ENCODE measurements around the gene SERPINB6. TPM values are rescaled to one million over a fixed set of nuclear protein-coding genes. Genes with fewer than 3 reads are reported as not detected.

SERPINB6 gene
- total RNA-seq, 4 donors from 2014 or later, result 84.9 to 266 (median 203) TPM

GRCh38 chr6:2957696-2958330 is 13.6 kb downstream of the SERPINB6 start:
- intact Hi-C loops (cut with DNase I; ENCODE audit: low total_unique reads), result no loop called here
- DNase-seq, result no peak
- Histone ChIP-seq H3K36me3 (no peaks in the 10 kb centered on the region), H3K4me1 (no peaks in the 10 kb centered on the region), H3K27me3 (no peaks in the 10 kb centered on the region), H3K4me3 (no peak overlapping the region), H3K9me3 (no peaks in the 10 kb centered on the region), H3K27ac (peak overlapping the region; percentile 45 to 49)
- TF ChIP-seq POLR2A (IDR thresholded peaks at IDR 0.05) (no peak), CTCF (IDR thresholded peaks at IDR 0.05) (no peak)

- intact Hi-C loops (cut with DNase I; ENCODE audit: low total_unique reads), result no loop called here
- no peak for TF ChIP-seq CTCF (IDR thresholded peaks at IDR 0.05)
- no peak for TF ChIP-seq POLR2A (IDR thresholded peaks at IDR 0.05)
- no peaks in the 10 kb centered on the region for H3K4me1 ChIP-seq
These were observed 14.3 kb downstream of the SERPINB6 start for GRCh38 chr6:2956930-2957685.

GRCh38 chr6:2953098-2953497 is 18.3 kb downstream of the SERPINB6 start:
- Histone ChIP-seq H3K27ac (peak overlapping the region; percentile 64 to 77), H3K4me1 (no peaks in the 10 kb centered on the region), H3K27me3 (no peaks in the 10 kb centered on the region), H3K4me3 (no peak overlapping the region), H3K36me3 (no peaks in the 10 kb centered on the region), H3K9me3 (no peaks in the 10 kb centered on the region)
- DNase-seq, result no peak
- intact Hi-C loops (cut with DNase I; ENCODE audit: low total_unique reads), result no loop called here
- TF ChIP-seq POLR2A (IDR thresholded peaks at IDR 0.05), result no peak
- TF ChIP-seq CTCF (IDR thresholded peaks at IDR 0.05), result no peak

More at GRCh38 chr6:2956930-2957685, 14.3 kb downstream of the SERPINB6 start:
- no peaks in the 10 kb centered on the region for H3K27me3 ChIP-seq
- peak overlapping the region; percentile 45 to 49 for H3K27ac ChIP-seq
- no peaks in the 10 kb centered on the region for H3K36me3 ChIP-seq
- no peak overlapping the region for H3K4me3 ChIP-seq
- DNase-seq, result no peak
- H3K9me3 ChIP-seq, result no peaks in the 10 kb centered on the region

GRCh38 chr6:2952557-2953095 is 18.7 kb downstream of the SERPINB6 start:
- no peaks in the 10 kb centered on the region for H3K36me3 ChIP-seq
- H3K4me1 ChIP-seq, result no peaks in the 10 kb centered on the region
- no peaks in the 10 kb centered on the region for H3K27me3 ChIP-seq
- intact Hi-C loops (cut with DNase I; ENCODE audit: low total_unique reads), result no loop called here
- TF ChIP-seq CTCF (IDR thresholded peaks at IDR 0.05) (peak; percentile 93 to 98 (median 96)), POLR2A (IDR thresholded peaks at IDR 0.05) (peak in 1 of 2 donors; percentile 22)
- peak; percentile 77 to 85 for DNase-seq
- H3K9me3 ChIP-seq, result no peaks in the 10 kb centered on the region
- peak overlapping the region in 1 of 2 donors; percentile 11 for H3K4me3 ChIP-seq
- peak overlapping the region; percentile 64 to 77 for H3K27ac ChIP-seq

- Histone ChIP-seq H3K27me3 (no peaks in the 10 kb centered on the region), H3K9me3 (no peaks in the 10 kb centered on the region), H3K4me3 (no peak overlapping the region), H3K4me1 (no peaks in the 10 kb centered on the region), H3K36me3 (no peaks in the 10 kb centered on the region), H3K27ac (peak overlapping the region; percentile 64 to 77)
- no peak for DNase-seq
- TF ChIP-seq POLR2A (IDR thresholded peaks at IDR 0.05) (no peak), CTCF (IDR thresholded peaks at IDR 0.05) (no peak)
- intact Hi-C loops (cut with DNase I; ENCODE audit: low total_unique reads), result no loop called here
These were observed 19.6 kb downstream of the SERPINB6 start for GRCh38 chr6:2951728-2952127.

Data from uterus (tissue), 4 donors.